HG03571 (cell line): ENCODE results near the gene SMTN.

Experiments used
- ATAC-seq: cut with Tn5 transposase; IDR thresholded peaks from one replicate; pipeline ENCODE4 v1.9.1; 2021; ENCODE audit not compliant: unreplicated experiment

SMTN gene

GRCh38 chr22:31125521-31126117 lies 44.5 kb downstream of the SMTN start:
- no peak for ATAC-seq

GRCh38 chr22:31126128-31126868 lies 45.2 kb downstream of the SMTN start:
- no peak for ATAC-seq

GRCh38 chr22:31126869-31127175 lies 45.7 kb downstream of the SMTN start:
- ATAC-seq: no peak

GRCh38 chr22:31127181-31127772 lies 46.2 kb downstream of the SMTN start:
- no peak for ATAC-seq

GRCh38 chr22:31128156-31128555 lies 47.0 kb downstream of the SMTN start:
- no peak for ATAC-seq

- ATAC-seq: no peak
These were observed 49.8 kb downstream of the SMTN start for GRCh38 chr22:31130873-31131272.

GRCh38 chr22:31133911-31134310 lies 52.8 kb downstream of the SMTN start:
- no peak for ATAC-seq

GRCh38 chr22:31134688-31135087 lies 53.6 kb downstream of the SMTN start:
- no peak for ATAC-seq

GRCh38 chr22:31135706-31136105 lies 54.6 kb downstream of the SMTN start:
- ATAC-seq: no peak

GRCh38 chr22:31136155-31136554 lies 55.0 kb downstream of the SMTN start:
- ATAC-seq: no peak

GRCh38 chr22:31136711-31137110 lies 55.6 kb downstream of the SMTN start:
- ATAC-seq: no peak

- ATAC-seq: no peak
These were observed 56.6 kb downstream of the SMTN start for GRCh38 chr22:31137721-31138120.

- ATAC-seq: no peak
These were observed 57.0 kb downstream of the SMTN start for GRCh38 chr22:31138126-31138525.

GRCh38 chr22:31139066-31139465 lies 57.9 kb downstream of the SMTN start:
- ATAC-seq: no peak

GRCh38 chr22:31139866-31140716 lies 59.0 kb downstream of the SMTN start, which contains the start of gene PLA2G3:
PLA2G3 (minus strand) TSS chr22:31140508; CDS start chr22:31140354, 154 bp downstream.
- ATAC-seq: no peak

GRCh38 chr22:31140746-31141145 lies 59.6 kb downstream of the SMTN start:
- ATAC-seq: no peak

- no peak for ATAC-seq
These were observed 60.4 kb downstream of the SMTN start for GRCh38 chr22:31141551-31141950.

- ATAC-seq: no peak
These were observed 61.2 kb downstream of the SMTN start for GRCh38 chr22:31142285-31142684.

- no peak for ATAC-seq
These were observed 61.9 kb downstream of the SMTN start for GRCh38 chr22:31143038-31143437.

- ATAC-seq: no peak
These were observed 62.4 kb downstream of the SMTN start for GRCh38 chr22:31143537-31143936.

- no peak for ATAC-seq
These were observed 63.1 kb downstream of the SMTN start for GRCh38 chr22:31144223-31144622.

GRCh38 chr22:31148488-31148887 lies 67.4 kb downstream of the SMTN start:
- no peak for ATAC-seq
